Activated CD4-positive, alpha-beta T cell treated with anti-CD3 and anti-CD28 coated beads, Interleukin-2, amount 50 U/mL, for 1 hour (primary cell): ENCODE measurements around the gene NAGLU.

Source experiments
- DNase-seq: peaks from one replicate; pipeline ENCODE4 v3.0.0-alpha.2; 2020

The NAGLU gene

GRCh38 chr17:42536048-42536371 lies at the start of gene NAGLU:
NAGLU (plus strand) TSS chr17:42536241; CDS start chr17:42536273, 32 bp downstream.
- DNase-seq = peak; percentile 70

DNA sequence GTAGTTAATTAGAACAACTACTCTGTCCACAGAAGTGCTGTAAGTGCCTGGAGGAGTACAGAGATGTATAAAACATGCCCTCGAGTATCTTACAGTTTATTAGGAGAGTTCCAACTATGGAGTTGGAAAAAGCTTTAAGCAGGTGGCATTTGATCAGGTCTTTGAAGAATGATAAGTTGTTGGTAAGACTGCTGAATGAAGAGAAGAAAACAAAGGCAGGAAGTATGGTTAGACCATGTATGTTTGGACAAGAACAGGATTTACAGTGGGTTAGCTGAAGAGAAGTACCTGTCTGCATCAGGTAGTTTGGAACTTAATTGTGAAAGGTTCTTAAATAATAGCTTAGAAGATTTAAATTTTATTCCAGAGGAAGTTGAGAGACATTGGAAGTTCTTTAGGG lies 48.0 kb upstream of the NAGLU start:
- no peak for DNase-seq

GRCh38 chr17:42493319-42493718 lies 42.7 kb upstream of the NAGLU start:
- no peak for DNase-seq

DNA sequence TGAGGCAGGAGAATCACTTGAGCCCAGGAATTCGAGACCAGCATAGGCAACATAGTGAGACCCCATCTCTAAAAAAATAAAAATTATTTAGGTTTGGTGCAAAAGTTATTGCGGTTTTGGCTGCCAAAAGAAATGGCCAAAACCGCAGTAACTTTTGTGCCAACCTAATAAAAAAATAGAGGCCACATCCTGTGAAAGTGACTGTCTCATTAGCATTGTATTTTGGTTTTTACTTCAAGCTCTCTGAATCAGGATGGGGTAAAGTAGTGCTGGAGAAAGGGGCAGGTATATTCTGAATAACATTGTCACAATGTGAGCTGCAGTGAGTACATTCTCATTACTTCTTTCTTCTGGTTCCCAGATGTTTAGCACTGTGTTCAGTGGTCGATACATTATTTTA lies 41.4 kb upstream of the NAGLU start:
- DNase-seq = no peak

GRCh38 chr17:42498828-42499227 lies 37.2 kb upstream of the NAGLU start:
- no peak for DNase-seq

DNA sequence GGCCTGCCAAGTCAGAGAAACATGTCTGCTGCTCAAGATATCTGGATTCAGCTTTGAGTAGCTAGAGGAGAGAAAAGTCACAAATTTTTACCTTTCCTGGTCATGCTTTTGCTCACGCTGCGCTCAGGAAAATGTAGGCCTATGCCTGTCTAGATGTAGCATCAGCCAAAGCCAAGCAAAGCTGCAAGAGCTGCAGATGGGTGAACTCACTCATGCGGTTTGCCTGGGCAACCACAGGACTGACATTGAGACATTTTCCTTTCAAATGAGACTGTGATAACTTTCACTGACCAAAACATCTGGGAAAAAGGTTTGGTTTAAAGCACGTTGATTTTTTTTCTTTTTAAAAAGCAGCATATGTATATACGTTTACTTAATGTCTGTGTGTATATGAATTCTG lies 34.0 kb upstream of the NAGLU start:
- DNase-seq = no peak

DNA sequence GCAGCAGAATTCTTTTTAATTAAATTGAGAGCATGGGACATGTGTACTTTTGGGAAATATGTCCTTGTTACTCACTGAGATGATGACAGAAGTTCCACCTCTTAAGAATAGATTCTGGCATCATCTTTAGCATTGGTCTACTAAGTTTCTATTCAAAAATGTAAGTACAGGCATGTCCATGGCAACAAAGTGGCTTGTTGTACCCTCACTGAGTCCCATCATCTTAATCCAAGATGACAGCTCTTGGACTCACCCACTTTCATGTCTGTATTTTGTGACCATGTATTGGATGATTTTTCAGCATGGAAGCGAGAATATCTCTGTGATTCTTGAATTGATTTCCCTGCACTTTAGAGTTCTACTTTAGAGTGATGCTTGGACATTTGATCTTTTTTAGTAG lies 33.1 kb upstream of the NAGLU start:
- no peak for DNase-seq

DNA sequence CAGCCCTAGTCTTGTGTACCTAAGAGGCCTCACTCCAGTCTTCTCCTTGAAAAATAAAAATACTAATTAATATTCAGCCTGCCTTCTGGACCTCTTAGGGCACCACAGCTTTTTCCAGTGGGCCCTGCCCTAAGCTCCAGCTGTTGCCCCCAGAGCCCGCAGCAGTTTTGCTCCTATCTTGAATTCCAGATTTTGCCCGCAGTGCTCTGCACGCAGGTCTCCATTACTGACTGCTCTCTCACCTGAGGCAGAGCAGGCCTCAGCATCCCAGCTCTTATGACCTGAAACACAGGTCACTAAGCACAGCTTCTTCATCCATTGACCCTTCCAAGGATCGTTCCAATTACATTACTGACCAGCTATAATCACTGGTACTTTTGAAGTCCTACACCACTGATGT lies 28.4 kb upstream of the NAGLU start:
- no peak for DNase-seq

GRCh38 chr17:42508426-42509165 lies 27.4 kb upstream of the NAGLU start:
- DNase-seq = no peak

- no peak for DNase-seq
These were observed 26.6 kb upstream of the NAGLU start for GRCh38 chr17:42509409-42509808.

- no peak for DNase-seq
These were observed 26.2 kb upstream of the NAGLU start for GRCh38 chr17:42509841-42510240.

GRCh38 chr17:42512246-42512645 lies 23.8 kb upstream of the NAGLU start:
- DNase-seq = no peak

DNA sequence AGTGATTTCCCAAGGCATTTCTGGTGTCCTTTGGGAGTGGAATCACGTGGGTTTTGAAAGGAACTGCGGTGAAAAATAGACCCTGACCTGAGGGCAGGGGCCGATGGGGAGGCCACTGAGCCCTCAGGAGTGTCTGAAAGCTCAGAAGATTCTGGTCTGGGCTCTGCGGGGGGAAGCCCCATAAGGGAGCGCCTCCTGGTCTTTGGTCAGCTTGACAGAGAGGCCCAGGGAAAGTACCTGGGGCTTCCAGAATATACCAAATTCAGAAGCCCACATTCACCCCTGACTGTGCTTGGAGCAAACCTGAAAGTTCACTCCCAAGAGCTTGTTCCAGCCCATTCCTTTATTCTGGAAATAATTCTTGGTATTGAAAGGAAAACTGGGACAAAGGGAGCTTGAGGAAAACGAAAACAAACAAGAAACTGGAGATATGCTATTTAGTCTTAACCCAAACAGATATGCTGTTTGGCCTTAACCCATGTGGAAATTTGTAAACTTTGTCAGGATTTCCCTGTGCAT lies 23.2 kb upstream of the NAGLU start:
- DNase-seq = no peak

DNA sequence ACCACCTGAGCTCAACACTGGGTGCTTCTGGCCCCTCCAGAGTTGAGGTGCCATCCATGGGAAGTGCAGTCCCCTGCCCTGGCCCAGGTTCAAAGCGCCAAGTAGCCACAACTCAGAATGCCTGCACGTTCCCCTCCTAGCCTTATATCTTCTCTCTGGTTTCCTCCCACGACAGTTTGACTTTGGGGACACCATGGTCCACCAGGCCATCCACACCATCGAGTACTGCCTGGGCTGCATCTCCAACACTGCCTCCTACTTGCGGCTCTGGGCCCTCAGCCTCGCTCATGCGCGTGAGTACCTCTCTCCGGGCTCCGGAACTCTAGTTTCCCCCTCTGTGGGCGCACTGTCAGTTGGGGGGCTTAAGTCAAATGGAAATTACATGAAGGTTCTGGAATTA lies 22.4 kb upstream of the NAGLU start:
- DNase-seq = no peak

DNA sequence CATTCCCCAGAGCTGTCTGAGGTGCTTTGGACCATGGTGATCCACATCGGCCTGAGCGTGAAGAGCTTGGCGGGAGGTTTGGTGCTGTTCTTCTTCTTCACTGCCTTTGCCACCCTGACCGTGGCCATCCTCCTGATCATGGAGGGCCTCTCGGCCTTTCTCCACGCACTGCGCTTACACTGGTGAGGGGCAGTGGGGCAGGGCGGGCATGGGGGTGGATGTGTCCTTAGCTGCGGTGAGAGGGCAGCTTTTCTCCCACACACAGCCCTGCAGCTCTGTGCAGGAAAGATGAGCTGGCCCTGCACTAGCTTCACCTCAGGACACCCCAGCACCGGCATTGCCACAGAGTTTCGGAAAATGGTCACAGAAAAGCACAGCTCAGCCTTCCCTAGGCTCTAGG lies 21.8 kb upstream of the NAGLU start:
- DNase-seq = no peak

DNA sequence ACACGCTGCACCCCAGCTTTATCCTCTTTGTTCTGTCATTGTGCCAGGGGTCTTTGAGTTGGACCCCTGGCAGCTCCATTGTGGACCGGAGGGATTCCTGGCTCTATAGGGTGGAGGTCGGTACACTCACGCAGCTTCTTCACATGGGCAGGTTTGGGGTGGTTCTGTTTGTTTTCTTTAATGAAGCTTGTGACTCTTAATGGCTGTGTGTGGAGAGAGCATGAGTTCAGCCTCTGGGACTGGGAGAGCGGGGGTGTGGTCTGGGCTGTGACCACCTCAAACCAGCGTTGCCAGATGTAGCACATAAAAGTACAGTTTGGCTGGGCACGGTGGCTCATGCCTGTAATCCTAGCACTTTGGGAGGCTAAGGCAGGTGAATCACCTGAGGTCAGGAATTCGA lies 21.2 kb upstream of the NAGLU start:
- DNase-seq = no peak

- DNase-seq = peak; percentile 85
These were observed 18.5 kb upstream of the NAGLU start for GRCh38 chr17:42517516-42517915.

GRCh38 chr17:42518046-42518754 lies 17.8 kb upstream of the NAGLU start:
- no peak for DNase-seq

- no peak for DNase-seq
These were observed 17.1 kb upstream of the NAGLU start for GRCh38 chr17:42518755-42519545.

GRCh38 chr17:42519546-42520491 lies 16.2 kb upstream of the NAGLU start:
- DNase-seq = no peak

- DNase-seq = no peak
These were observed 15.5 kb upstream of the NAGLU start for GRCh38 chr17:42520540-42520951.

DNA sequence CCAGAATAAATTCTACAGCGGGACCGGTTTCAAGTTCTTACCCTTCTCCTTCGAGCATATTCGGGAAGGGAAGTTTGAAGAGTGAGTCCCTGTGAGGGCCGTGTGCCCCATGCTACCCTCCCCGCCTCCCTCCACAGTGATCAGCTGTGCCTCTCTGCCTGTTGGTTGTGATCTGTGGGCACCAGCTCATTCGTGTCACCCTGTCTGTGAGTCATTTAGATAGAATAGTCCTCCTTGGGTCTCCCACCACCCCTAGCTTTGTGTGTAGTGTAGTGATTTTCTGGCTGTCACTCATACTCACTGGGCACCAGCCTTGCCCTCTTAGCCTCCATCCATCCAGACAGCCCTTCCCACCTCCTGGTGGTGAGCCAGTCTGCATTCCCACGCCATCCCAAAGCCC lies 15.0 kb upstream of the NAGLU start:
- no peak for DNase-seq
